PFSK-1 (cell line): ENCODE measurements around the gene AIG1.

Source experiments
- FOXP2 ChIP-seq: optimal IDR thresholded peaks from 2 replicates; pipeline ENCODE3; 2011; ENCODE audit warnings: borderline replicate concordance, control low read depth, inconsistent platforms; ENCODE audit not compliant: insufficient read depth; ENCODE audit errors: extremely low read length, extremely low read depth
- POLR2AphosphoS5 ChIP-seq: IDR thresholded peaks from 2 replicates; pipeline ENCODE4 v1.6.1; 2012; ENCODE audit warnings: low read depth, mild to moderate bottlenecking, control low read depth, low read length, moderate library complexity
- REST ChIP-seq, 2 experiments: IDR thresholded peaks; 2 replicates each; pipeline versions ENCODE4 v1.6.1 to v1.8.0; 2011 to 2012; ENCODE audit warnings: low read depth in 2 of 2, low read length in 2 of 2, control low read depth in 1 of 2, inconsistent platforms in 1 of 2, mild to moderate bottlenecking in 1 of 2, moderate library complexity in 1 of 2; ENCODE audit not compliant: insufficient read depth in 1 of 2
- SIN3A ChIP-seq: IDR thresholded peaks from 2 replicates; pipeline ENCODE4 v1.6.1; 2012; ENCODE audit warnings: mild to moderate bottlenecking, low read length, moderate library complexity, borderline replicate concordance; ENCODE audit not compliant: insufficient read depth
- TAF1 ChIP-seq: IDR thresholded peaks from 2 replicates; pipeline ENCODE4 v1.6.1; 2012; ENCODE audit warnings: low read length, control low read depth, borderline replicate concordance; ENCODE audit not compliant: insufficient read depth

Gene AIG1

GRCh38 chr6:143176090-143177021 lies 115.7 kb downstream of the AIG1 start:
- TF ChIP-seq SIN3A: no peak
- no peak for TF ChIP-seq REST (IDR thresholded peaks at IDR 0.05; ENCODE audit: insufficient read depth in 1 of 2, low read depth in 2 of 2, low read length in 2 of 2)
- no peak for TF ChIP-seq FOXP2
- TF ChIP-seq POLR2AphosphoS5: no peak
- no peak for TF ChIP-seq TAF1

- no peak for TF ChIP-seq FOXP2
- no peak for TF ChIP-seq REST (IDR thresholded peaks at IDR 0.05; ENCODE audit: insufficient read depth in 1 of 2, low read depth in 2 of 2, low read length in 2 of 2)
- TF ChIP-seq POLR2AphosphoS5: no peak
- TF ChIP-seq TAF1: no peak
These were observed 117.0 kb downstream of the AIG1 start for GRCh38 chr6:143177706-143178105.

GRCh38 chr6:143179096-143179495 lies 118.4 kb downstream of the AIG1 start:
- no peak for TF ChIP-seq TAF1
- no peak for TF ChIP-seq SIN3A
- no peak for TF ChIP-seq FOXP2
- TF ChIP-seq REST (IDR thresholded peaks at IDR 0.05; ENCODE audit: insufficient read depth in 1 of 2, low read depth in 2 of 2, low read length in 2 of 2): no peak
- no peak for TF ChIP-seq POLR2AphosphoS5

- no peak for TF ChIP-seq POLR2AphosphoS5
- TF ChIP-seq SIN3A: no peak
- no peak for TF ChIP-seq REST (IDR thresholded peaks at IDR 0.05; ENCODE audit: insufficient read depth in 1 of 2, low read depth in 2 of 2, low read length in 2 of 2)
- no peak for TF ChIP-seq FOXP2
- TF ChIP-seq TAF1: no peak
These were observed 119.4 kb downstream of the AIG1 start for GRCh38 chr6:143179901-143180612.
